GM12873 (cell line): ENCODE results near the gene NOXA1.

ENCODE experiments used
- CTCF ChIP-seq: IDR thresholded peaks from 2 replicates; pipeline ENCODE4 v1.5.1; 2012; ENCODE audit warnings: low read depth, mild to moderate bottlenecking, moderate library complexity, low read length, control low read depth; ENCODE audit not compliant: insufficient read depth; ENCODE audit errors: missing control alignments

NOXA1 gene

GRCh38 chr9:137464291-137464999 lies 41.3 kb downstream of the NOXA1 start:
- no peak for TF ChIP-seq CTCF

GRCh38 chr9:137465000-137465719 lies 42.0 kb downstream of the NOXA1 start:
- no peak for TF ChIP-seq CTCF

- no peak for TF ChIP-seq CTCF
These were observed 42.7 kb downstream of the NOXA1 start for GRCh38 chr9:137465720-137466388.

- no peak for TF ChIP-seq CTCF
These were observed 44.0 kb downstream of the NOXA1 start for GRCh38 chr9:137467161-137467581.

- TF ChIP-seq CTCF = no peak
These were observed 44.7 kb downstream of the NOXA1 start for GRCh38 chr9:137467896-137468295.

- TF ChIP-seq CTCF = no peak
These were observed 47.6 kb downstream of the NOXA1 start for GRCh38 chr9:137470785-137471184.

GRCh38 chr9:137474271-137474670 lies 51.1 kb downstream of the NOXA1 start:
- TF ChIP-seq CTCF = no peak
